NCI-H69 (cell line): Measurements from ENCODE around the gene LALBA.
"Not testable (repeated sequence)": the region's sequence is repeated elsewhere in the genome, so short reads cannot be mapped to it uniquely, and the experiment has no call there.

Experiments used
- DNase-seq: peaks from one replicate; lab custom pipeline; 2025; lab: John Stamatoyannopoulos, UW

The LALBA gene

DNA sequence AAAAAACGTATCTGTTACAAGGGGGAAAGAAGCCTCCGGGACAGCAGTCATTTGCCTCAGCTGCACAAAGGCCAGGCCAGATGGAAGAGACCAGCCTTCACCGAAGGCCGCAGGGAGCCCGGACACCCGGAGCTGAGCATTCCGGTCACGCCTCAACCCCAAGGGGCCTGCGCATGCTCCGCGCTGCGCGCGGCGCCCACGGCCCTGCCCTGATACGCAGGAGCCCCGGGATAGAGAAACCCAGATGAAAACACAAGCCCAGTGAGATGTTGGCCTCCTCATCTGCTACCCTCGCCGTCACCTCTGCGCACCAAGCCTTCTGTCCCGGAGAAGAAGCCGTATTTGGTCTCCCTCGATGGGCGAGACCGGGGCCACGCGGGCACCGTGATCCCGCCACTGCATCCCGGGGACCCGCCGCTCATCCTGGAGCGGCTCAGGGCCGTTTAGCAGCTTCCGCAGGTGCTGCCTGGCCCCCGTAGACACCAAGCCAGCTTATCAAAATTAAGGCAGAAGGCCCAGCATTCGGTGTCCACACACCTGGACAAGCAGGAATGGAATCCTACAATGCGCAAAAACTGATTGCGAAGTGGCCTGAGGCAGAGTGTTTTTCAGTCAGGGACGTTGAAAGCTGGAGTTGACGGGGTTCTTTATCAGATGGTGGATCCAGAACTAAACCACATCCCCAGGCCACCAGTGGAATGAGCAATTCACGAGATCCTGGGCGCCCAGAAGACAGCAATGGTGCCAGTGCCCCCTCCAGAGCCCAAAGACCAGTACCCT is 41.8 kb downstream of the LALBA start:
- no peak for DNase-seq

GRCh38 chr12:48525332-48525731 is 44.5 kb downstream of the LALBA start, which contains the start of gene OR8S1:
Gene OR8S1, plus strand, starts transcription at chr12:48525632. Its CDS starts 0 bp downstream, at chr12:48525632.
- DNase-seq, result no peak

- not testable (repeated sequence) for DNase-seq
These were observed 49.5 kb downstream of the LALBA start for GRCh38 chr12:48520381-48520780.
